Measurements from ENCODE around the gene MEX3D.

MEX3D gene

GRCh38 chr19:1599460-1599846 is 31.3 kb upstream of the MEX3D start:
- H3K4me1 ChIP-seq: peaks cover 5% of the 10 kb centered on the region

DNA sequence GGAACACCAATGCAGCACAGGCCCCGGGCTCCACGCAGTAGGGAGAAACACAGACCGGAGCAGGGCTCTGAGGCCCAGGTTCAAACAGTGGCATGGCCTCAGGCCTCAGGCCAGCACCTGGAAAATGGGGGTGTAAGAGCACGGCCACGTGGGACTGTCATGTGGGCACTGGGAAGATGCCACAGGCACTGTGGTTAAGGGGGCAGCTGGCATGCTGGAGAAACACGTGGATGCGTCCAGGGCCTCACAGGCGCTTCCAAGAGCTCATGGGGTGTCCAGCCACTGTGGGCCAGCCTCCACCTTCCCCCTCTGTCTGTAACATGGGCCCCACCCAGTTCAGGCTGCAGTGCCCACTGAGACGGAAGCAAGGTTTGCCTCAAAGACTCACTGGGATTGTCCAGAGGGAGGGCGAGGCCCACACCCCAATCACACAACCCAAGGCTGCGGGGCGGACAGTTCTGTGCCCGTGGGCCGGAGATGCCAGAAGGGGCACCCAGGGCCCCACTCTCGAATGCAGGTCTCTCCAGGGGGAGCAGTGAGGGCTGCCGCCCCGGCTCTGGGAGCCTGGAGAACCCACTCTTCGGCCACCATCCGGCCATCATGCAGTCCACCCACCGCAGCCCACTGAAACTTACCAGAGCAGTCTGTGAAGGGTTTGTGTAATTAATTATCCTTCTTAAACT is 30.8 kb upstream of the MEX3D start:
- peaks cover 21% of the 10 kb centered on the region for H3K79me2 ChIP-seq
- TF ChIP-seq CTCF (IDR thresholded peaks at IDR 0.05): no peak
- no peaks in the 10 kb centered on the region for H3K36me3 ChIP-seq (ENCODE audit: control insufficient read depth, insufficient read depth, low read length)

More at GRCh38 chr19:1599460-1599846, 31.3 kb upstream of the MEX3D start:
- Histone ChIP-seq H3K36me3 (ENCODE audit: control insufficient read depth, insufficient read depth, low read length) (no peaks in the 10 kb centered on the region), H3K4me3 (ENCODE audit: low read depth, low read length) (no peak overlapping the region), H3K27ac (no peak overlapping the region), H3K9ac (no peak overlapping the region), H3K79me2 (peaks cover 27% of the 10 kb centered on the region), H2AFZ (no peak overlapping the region), H3K9me3 (ENCODE audit: control insufficient read depth, low read length) (no peaks in the 10 kb centered on the region), H3K4me2 (ENCODE audit: low read length) (no peak overlapping the region), H3K27me3 (ENCODE audit: control insufficient read depth, insufficient read depth, low read length) (no peaks in the 10 kb centered on the region)
- TF ChIP-seq CTCF (IDR thresholded peaks at IDR 0.05): no peak

DNA sequence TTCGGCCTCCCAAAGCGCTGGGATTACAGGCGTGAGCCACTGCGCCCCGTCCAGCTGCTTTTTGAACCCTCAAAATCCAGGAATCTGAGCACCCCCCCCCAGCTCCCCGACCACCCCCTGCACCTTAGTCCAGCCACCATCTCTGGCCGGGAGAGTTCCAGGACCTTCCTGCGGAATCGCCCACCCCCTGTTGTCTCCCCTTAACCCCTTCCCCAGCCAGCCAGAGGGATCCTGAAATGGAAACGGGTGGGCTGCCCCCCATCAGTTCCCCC is 25.3 kb upstream of the MEX3D start:
- Histone ChIP-seq H3K36me3 (ENCODE audit: control insufficient read depth, insufficient read depth, low read length) (no peaks in the 10 kb centered on the region), H3K4me2 (ENCODE audit: low read length) (peak overlapping the region; percentile 97), H3K27ac (no peak overlapping the region), H3K9ac (no peak overlapping the region), H3K27me3 (ENCODE audit: control insufficient read depth, insufficient read depth, low read length) (no peaks in the 10 kb centered on the region), H3K4me1 (no peaks in the 10 kb centered on the region), H3K79me2 (peaks cover 12% of the 10 kb centered on the region), H3K4me3 (ENCODE audit: low read depth, low read length) (no peak overlapping the region), H3K9me3 (ENCODE audit: control insufficient read depth, low read length) (no peaks in the 10 kb centered on the region), H2AFZ (peak overlapping the region; percentile 74)
- no peak for TF ChIP-seq CTCF (IDR thresholded peaks at IDR 0.05)

More for the DNA sequence above, 30.8 kb upstream of the MEX3D start:
- H3K27ac ChIP-seq: no peak overlapping the region
- H3K4me2 ChIP-seq (ENCODE audit: low read length): no peak overlapping the region
- H3K4me3 ChIP-seq (ENCODE audit: low read depth, low read length): no peak overlapping the region
- no peaks in the 10 kb centered on the region for H3K27me3 ChIP-seq (ENCODE audit: control insufficient read depth, insufficient read depth, low read length)
- no peak overlapping the region for H3K9ac ChIP-seq
- H3K4me1 ChIP-seq: no peaks in the 10 kb centered on the region
- no peak overlapping the region for H2AFZ ChIP-seq
- H3K9me3 ChIP-seq (ENCODE audit: control insufficient read depth, low read length): no peaks in the 10 kb centered on the region

- peaks cover 17% of the 10 kb centered on the region for H3K79me2 ChIP-seq
- H3K9me3 ChIP-seq (ENCODE audit: control insufficient read depth, low read length): no peaks in the 10 kb centered on the region
- no peaks in the 10 kb centered on the region for H3K36me3 ChIP-seq (ENCODE audit: control insufficient read depth, insufficient read depth, low read length)
- H3K4me3 ChIP-seq (ENCODE audit: low read depth, low read length): peak within 1 kb of the TSS; percentile 79
- H3K9ac ChIP-seq: peak within 1 kb of the TSS; percentile 61
- TF ChIP-seq CTCF (IDR thresholded peaks at IDR 0.05): no peak
- no peaks in the 10 kb centered on the region for H3K4me1 ChIP-seq
- peak within 1 kb of the TSS; percentile 39 for H3K27ac ChIP-seq
- peak within 1 kb of the TSS; percentile 97 for H3K4me2 ChIP-seq (ENCODE audit: low read length)
- H2AFZ ChIP-seq: peak within 1 kb of the TSS; percentile 74
- no peaks in the 10 kb centered on the region for H3K27me3 ChIP-seq (ENCODE audit: control insufficient read depth, insufficient read depth, low read length)
Observed at GRCh38 chr19:1592755-1593500, 24.8 kb upstream of the MEX3D start, which contains the start of gene MBD3. Gene MBD3 (minus strand): TSS chr19:1592865. CDS start chr19:1592631, 234 bp downstream.
